ENCODE data around the gene BRPF1. TPM values are rescaled to one million over a fixed set of nuclear protein-coding genes. Genes with fewer than 3 reads are reported as not detected.

Gene BRPF1
- total RNA-seq, 1 donor from 2014 or later, result 19.5 TPM

DNA sequence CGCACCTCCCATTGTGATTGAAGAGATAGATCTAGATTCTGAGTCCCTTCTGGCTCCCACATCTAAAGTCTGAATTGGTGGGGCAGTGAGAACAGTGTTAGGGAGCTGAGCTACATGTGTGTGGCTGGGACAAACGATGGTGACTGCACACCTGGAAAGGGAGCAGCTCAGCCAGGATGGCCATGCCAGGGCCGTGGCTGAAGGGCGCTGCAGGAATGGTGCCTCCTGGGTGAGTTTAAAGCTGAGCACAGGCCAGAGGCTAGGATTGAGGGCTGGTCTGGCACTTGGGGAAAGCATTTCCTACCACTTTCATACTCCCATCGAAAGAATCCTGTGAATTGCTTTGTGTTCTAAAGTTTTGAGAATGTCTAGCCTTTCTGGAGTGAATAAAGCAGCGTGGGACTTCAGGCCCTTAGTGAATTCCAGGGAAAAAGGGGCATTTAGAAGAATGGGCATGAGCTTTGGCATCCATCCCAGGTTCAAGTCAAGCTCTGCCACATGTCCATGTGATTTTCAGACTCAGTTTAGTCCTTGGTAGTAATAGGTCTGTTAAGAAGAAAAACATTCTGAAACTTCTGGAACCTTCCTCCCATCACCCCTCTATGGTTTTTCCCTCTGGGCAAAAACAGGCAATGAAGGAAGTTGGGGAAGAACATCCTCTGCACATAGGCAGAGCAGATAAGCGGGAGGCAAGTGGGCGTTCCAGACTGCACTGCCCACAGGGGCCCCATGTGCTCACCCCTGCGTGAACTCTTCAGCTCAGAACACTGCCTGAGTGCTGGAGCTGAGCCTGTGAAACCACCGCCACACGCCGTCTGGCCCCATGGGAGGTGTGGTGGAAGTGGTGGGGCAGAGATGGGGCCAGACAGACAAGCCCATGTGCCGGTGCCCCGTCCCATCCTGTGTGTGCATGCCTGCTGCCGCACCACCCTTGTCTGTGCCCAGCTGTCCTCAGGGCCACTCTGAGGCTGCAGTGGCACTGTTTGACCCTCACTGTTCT is 40.8 kb upstream of the BRPF1 start:
- no peak overlapping the region for H3K27ac Mint-ChIP-seq (ENCODE audit: unreplicated experiment)

DNA sequence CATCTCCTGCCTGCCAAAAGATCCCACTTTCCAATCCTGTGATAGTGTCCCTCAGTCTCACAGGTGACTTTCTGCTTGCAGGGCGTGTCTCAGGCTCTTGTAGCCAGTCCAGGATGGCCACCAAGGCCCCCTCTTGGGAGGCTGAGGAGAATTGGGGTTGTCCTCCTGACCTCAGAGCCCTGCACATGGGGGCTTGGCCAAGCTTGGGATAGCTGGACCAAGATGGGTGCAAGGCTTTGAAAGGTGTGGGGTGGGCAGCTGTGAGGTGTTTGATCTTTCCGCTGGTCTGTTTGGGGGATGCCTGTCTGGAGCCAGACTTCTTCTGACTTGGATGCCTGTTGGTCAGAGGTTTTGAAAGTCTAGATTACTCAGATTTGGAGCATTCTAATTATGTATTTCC is 39.9 kb upstream of the BRPF1 start:
- TF ChIP-seq EZH2 (IDR thresholded peaks at IDR 0.05; ENCODE audit: insufficient read depth, low read length), result no peak
- TF ChIP-seq CTCF (IDR thresholded peaks at IDR 0.05; ENCODE audit: insufficient read depth, low read depth, low read length), result no peak
- no peak for DNase-seq (ENCODE audit: low read depth)
- Histone ChIP-seq H4K20me1 (ENCODE audit: insufficient read depth, low read length) (no peaks in the 10 kb centered on the region), H3K36me3 (ENCODE audit: insufficient read depth, low read length) (peaks cover 24% of the 10 kb centered on the region), H3K9ac (ENCODE audit: low read length) (no peak overlapping the region), H3K4me1 (ENCODE audit: insufficient read depth, low read length) (no peaks in the 10 kb centered on the region), H3K4me3 (ENCODE audit: insufficient read depth, low read depth, low read length) (no peak overlapping the region), H3K27me3 (ENCODE audit: insufficient read depth, low read length) (no peaks in the 10 kb centered on the region), H3K4me2 (ENCODE audit: low read length) (no peak overlapping the region), H2AFZ (ENCODE audit: low read depth, low read length) (no peak overlapping the region), H3K27ac (ENCODE audit: low read depth, low read length) (no peak overlapping the region), H3K79me2 (ENCODE audit: insufficient read depth, low read length) (no peaks in the 10 kb centered on the region), H3K9me3 (ENCODE audit: insufficient read depth, low read depth, low read length) (no peaks in the 10 kb centered on the region)
- H3K27ac Mint-ChIP-seq (ENCODE audit: unreplicated experiment), result peak overlapping the region; percentile 18
- H3K4me1 Mint-ChIP-seq (ENCODE audit: low read depth, unreplicated experiment), result no peaks in the 10 kb centered on the region
- H3K27me3 Mint-ChIP-seq (ENCODE audit: low read depth, unreplicated experiment), result no peaks in the 10 kb centered on the region
- H3K9me3 Mint-ChIP-seq (ENCODE audit: unreplicated experiment), result no peaks in the 10 kb centered on the region
- no peak overlapping the region for H3K4me3 Mint-ChIP-seq (ENCODE audit: unreplicated experiment)
- peaks cover 20% of the 10 kb centered on the region for H3K36me3 Mint-ChIP-seq (ENCODE audit: low read depth, unreplicated experiment)
- no peak for FAIRE-seq

More for the DNA sequence above, 40.8 kb upstream of the BRPF1 start:
- H3K27me3 Mint-ChIP-seq (ENCODE audit: low read depth, unreplicated experiment), result no peaks in the 10 kb centered on the region
- no peak overlapping the region for H3K4me2 ChIP-seq (ENCODE audit: low read length)
- H3K4me3 ChIP-seq (ENCODE audit: insufficient read depth, low read depth, low read length), result no peak overlapping the region
- no peak for TF ChIP-seq EZH2 (IDR thresholded peaks at IDR 0.05; ENCODE audit: insufficient read depth, low read length)
- TF ChIP-seq CTCF (IDR thresholded peaks at IDR 0.05; ENCODE audit: insufficient read depth, low read depth, low read length), result no peak
- H3K4me1 ChIP-seq (ENCODE audit: insufficient read depth, low read length), result no peaks in the 10 kb centered on the region
- no peaks in the 10 kb centered on the region for H3K4me1 Mint-ChIP-seq (ENCODE audit: low read depth, unreplicated experiment)
- no peaks in the 10 kb centered on the region for H4K20me1 ChIP-seq (ENCODE audit: insufficient read depth, low read length)
- DNase-seq (ENCODE audit: low read depth) (peak; percentile 11), FAIRE-seq (no peak)
- no peak overlapping the region for H2AFZ ChIP-seq (ENCODE audit: low read depth, low read length)
- H3K4me3 Mint-ChIP-seq (ENCODE audit: unreplicated experiment), result no peak overlapping the region
- no peaks in the 10 kb centered on the region for H3K27me3 ChIP-seq (ENCODE audit: insufficient read depth, low read length)
- no peak overlapping the region for H3K27ac ChIP-seq (ENCODE audit: low read depth, low read length)
- H3K36me3 Mint-ChIP-seq (ENCODE audit: low read depth, unreplicated experiment), result peaks cover 26% of the 10 kb centered on the region
- H3K79me2 ChIP-seq (ENCODE audit: insufficient read depth, low read length), result no peaks in the 10 kb centered on the region
- no peak overlapping the region for H3K9ac ChIP-seq (ENCODE audit: low read length)
- H3K9me3 Mint-ChIP-seq (ENCODE audit: unreplicated experiment), result no peaks in the 10 kb centered on the region
- peaks cover 27% of the 10 kb centered on the region for H3K36me3 ChIP-seq (ENCODE audit: insufficient read depth, low read length)
- no peaks in the 10 kb centered on the region for H3K9me3 ChIP-seq (ENCODE audit: insufficient read depth, low read depth, low read length)

- no peak for DNase-seq (ENCODE audit: low read depth)
- H2AFZ ChIP-seq (ENCODE audit: low read depth, low read length), result no peak overlapping the region
- H3K36me3 ChIP-seq (ENCODE audit: insufficient read depth, low read length), result peaks cover 24% of the 10 kb centered on the region
- H3K27me3 ChIP-seq (ENCODE audit: insufficient read depth, low read length), result no peaks in the 10 kb centered on the region
- H3K36me3 Mint-ChIP-seq (ENCODE audit: low read depth, unreplicated experiment), result peaks cover 26% of the 10 kb centered on the region
- H3K4me1 Mint-ChIP-seq (ENCODE audit: low read depth, unreplicated experiment), result no peaks in the 10 kb centered on the region
- FAIRE-seq, result no peak
- no peak overlapping the region for H3K9ac ChIP-seq (ENCODE audit: low read length)
- no peak overlapping the region for H3K27ac ChIP-seq (ENCODE audit: low read depth, low read length)
- H3K27ac Mint-ChIP-seq (ENCODE audit: unreplicated experiment), result no peak overlapping the region
- H3K9me3 Mint-ChIP-seq (ENCODE audit: unreplicated experiment), result no peaks in the 10 kb centered on the region
- TF ChIP-seq CTCF (IDR thresholded peaks at IDR 0.05; ENCODE audit: insufficient read depth, low read depth, low read length) (no peak), EZH2 (IDR thresholded peaks at IDR 0.05; ENCODE audit: insufficient read depth, low read length) (no peak)
- no peak overlapping the region for H3K4me3 ChIP-seq (ENCODE audit: insufficient read depth, low read depth, low read length)
- H3K4me2 ChIP-seq (ENCODE audit: low read length), result no peak overlapping the region
- no peaks in the 10 kb centered on the region for H3K9me3 ChIP-seq (ENCODE audit: insufficient read depth, low read depth, low read length)
- no peak overlapping the region for H3K4me3 Mint-ChIP-seq (ENCODE audit: unreplicated experiment)
- H4K20me1 ChIP-seq (ENCODE audit: insufficient read depth, low read length), result no peaks in the 10 kb centered on the region
- no peaks in the 10 kb centered on the region for H3K4me1 ChIP-seq (ENCODE audit: insufficient read depth, low read length)
- H3K79me2 ChIP-seq (ENCODE audit: insufficient read depth, low read length), result no peaks in the 10 kb centered on the region
- H3K27me3 Mint-ChIP-seq (ENCODE audit: low read depth, unreplicated experiment), result no peaks in the 10 kb centered on the region
Measured at GRCh38 chr3:9692416-9692815, 39.1 kb upstream of the BRPF1 start.

Measured in astrocyte (in vitro differentiated cells and primary cell).